Measurements from ENCODE around the gene TTC12. TPM values are rescaled to one million over a fixed set of nuclear protein-coding genes. Genes with fewer than 3 reads are reported as not detected.
A peak's percentile ranks its signal among the peaks of the same experiment; 100 is the strongest.

The TTC12 gene
- total RNA-seq, 1 donor from 2014 or later, result 17.6 TPM

GRCh38 chr11:113350336-113351067 is 36.1 kb downstream of the TTC12 start:
- H3K4me3 ChIP-seq, result no peak overlapping the region
- H3K9me3 ChIP-seq, result peaks cover 7% of the 10 kb centered on the region
- intact Hi-C loops (cut with DNase I), result no loop called here
- peaks cover 52% of the 10 kb centered on the region for H3K36me3 ChIP-seq
- DNase-seq, result no peak
- H3K27me3 ChIP-seq (ENCODE audit: low read depth), result no peaks in the 10 kb centered on the region
- ATAC-seq, result peak in 1 of 2 donors; percentile 39
- no peak overlapping the region for H3K27ac ChIP-seq
- H3K4me1 ChIP-seq, result no peaks in the 10 kb centered on the region
- TF ChIP-seq CTCF (IDR thresholded peaks at IDR 0.05), result no peak

GRCh38 chr11:113351068-113351450 is 36.7 kb downstream of the TTC12 start:
- no peak overlapping the region for H3K4me3 ChIP-seq
- peaks cover 13% of the 10 kb centered on the region for H3K9me3 ChIP-seq
- ATAC-seq (no peak), DNase-seq (no peak)
- H3K4me1 ChIP-seq, result no peaks in the 10 kb centered on the region
- intact Hi-C loops (cut with DNase I), result no loop called here
- no peak for TF ChIP-seq CTCF (IDR thresholded peaks at IDR 0.05)
- no peaks in the 10 kb centered on the region for H3K27me3 ChIP-seq (ENCODE audit: low read depth)
- peaks cover 48% of the 10 kb centered on the region for H3K36me3 ChIP-seq
- H3K27ac ChIP-seq, result no peak overlapping the region

GRCh38 chr11:113351480-113351879 is 37.1 kb downstream of the TTC12 start:
- Histone ChIP-seq H3K4me3 (no peak overlapping the region), H3K9me3 (peaks cover 17% of the 10 kb centered on the region), H3K36me3 (peaks cover 52% of the 10 kb centered on the region), H3K4me1 (no peaks in the 10 kb centered on the region), H3K27me3 (ENCODE audit: low read depth) (no peaks in the 10 kb centered on the region), H3K27ac (no peak overlapping the region)
- intact Hi-C loops (cut with DNase I), result no loop called here
- TF ChIP-seq CTCF (IDR thresholded peaks at IDR 0.05), result no peak
- no peak for ATAC-seq
- DNase-seq, result no peak

GRCh38 chr11:113356203-113356602 is 41.8 kb downstream of the TTC12 start:
- no peaks in the 10 kb centered on the region for H3K4me1 ChIP-seq
- H3K9me3 ChIP-seq, result peaks cover 20% of the 10 kb centered on the region
- intact Hi-C loops (cut with DNase I), result no loop called here
- no peak overlapping the region for H3K27ac ChIP-seq
- H3K36me3 ChIP-seq, result peaks cover 68% of the 10 kb centered on the region
- DNase-seq, result no peak
- TF ChIP-seq CTCF (IDR thresholded peaks at IDR 0.05), result no peak
- H3K4me3 ChIP-seq, result no peak overlapping the region
- no peak for ATAC-seq
- no peaks in the 10 kb centered on the region for H3K27me3 ChIP-seq (ENCODE audit: low read depth)

GRCh38 chr11:113363406-113363805 is 49.0 kb downstream of the TTC12 start:
- Histone ChIP-seq H3K36me3 (peaks cover 97% of the 10 kb centered on the region), H3K27ac (no peak overlapping the region), H3K4me3 (no peak overlapping the region), H3K27me3 (ENCODE audit: low read depth) (no peaks in the 10 kb centered on the region), H3K4me1 (no peaks in the 10 kb centered on the region), H3K9me3 (no peaks in the 10 kb centered on the region)
- no peak for ATAC-seq
- intact Hi-C loops (cut with DNase I), result no loop called here
- no peak for TF ChIP-seq CTCF (IDR thresholded peaks at IDR 0.05)
- DNase-seq, result no peak

All from lower lobe of right lung (tissue), 2 donors.